ENCODE data around the gene TPD52L2.
"Not testable (repeated sequence)": the region's sequence is repeated elsewhere in the genome, so short reads cannot be mapped to it uniquely, and the experiment has no call there.

Gene TPD52L2

GRCh38 chr20:63878899-63879663 is 14.0 kb downstream of the TPD52L2 start:
- DNase-seq (ENCODE audit: low read depth), result no peak

GRCh38 chr20:63880901-63881300 is 15.8 kb downstream of the TPD52L2 start:
- not testable (repeated sequence) for DNase-seq (ENCODE audit: low read depth)

GRCh38 chr20:63881451-63882226 is 16.6 kb downstream of the TPD52L2 start:
- DNase-seq (ENCODE audit: low read depth), result no peak

- DNase-seq (ENCODE audit: low read depth), result no peak
These were observed 17.5 kb downstream of the TPD52L2 start for GRCh38 chr20:63882257-63883200.

GRCh38 chr20:63883201-63883593 is 18.1 kb downstream of the TPD52L2 start:
- no peak for DNase-seq (ENCODE audit: low read depth)

- DNase-seq (ENCODE audit: low read depth), result no peak
These were observed 19.6 kb downstream of the TPD52L2 start for GRCh38 chr20:63884506-63885263.

GRCh38 chr20:63885264-63886053 is 20.4 kb downstream of the TPD52L2 start:
- DNase-seq (ENCODE audit: low read depth), result no peak

GRCh38 chr20:63886054-63886419 is 21.0 kb downstream of the TPD52L2 start:
- no peak for DNase-seq (ENCODE audit: low read depth)

GRCh38 chr20:63886921-63887320 is 21.9 kb downstream of the TPD52L2 start:
- DNase-seq (ENCODE audit: low read depth), result no peak

GRCh38 chr20:63889241-63890200 is 24.5 kb downstream of the TPD52L2 start:
- no peak for DNase-seq (ENCODE audit: low read depth)

- no peak for DNase-seq (ENCODE audit: low read depth)
These were observed 25.1 kb downstream of the TPD52L2 start for GRCh38 chr20:63890201-63890576.

GRCh38 chr20:63890616-63891015 is 25.5 kb downstream of the TPD52L2 start:
- DNase-seq (ENCODE audit: low read depth), result no peak

GRCh38 chr20:63891061-63892002 is 26.3 kb downstream of the TPD52L2 start:
- DNase-seq (ENCODE audit: low read depth), result no peak

GRCh38 chr20:63892402-63892801 is 27.3 kb downstream of the TPD52L2 start:
- DNase-seq (ENCODE audit: low read depth), result no peak

GRCh38 chr20:63893999-63894357 is 28.9 kb downstream of the TPD52L2 start:
- DNase-seq (ENCODE audit: low read depth), result no peak

GRCh38 chr20:63894358-63895201 is 29.5 kb downstream of the TPD52L2 start, which contains the start of gene DNAJC5:
TSS of gene DNAJC5 (plus strand) at chr20:63895126. CDS start at chr20:63928346, 33,220 bp downstream.
- DNase-seq (ENCODE audit: low read depth), result peak; percentile 97

- no peak for DNase-seq (ENCODE audit: low read depth)
These were observed 30.3 kb downstream of the TPD52L2 start for GRCh38 chr20:63895202-63895951.
